Testis (tissue), 3 donors: ENCODE measurements around the gene GLRX3. TPM values are rescaled to one million over a fixed set of nuclear protein-coding genes. Genes with fewer than 3 reads are reported as not detected.

Source experiments
- DNase-seq: peaks from one replicate; pipeline ENCODE4 v3.0.0-alpha.2; 2019
- H3K27ac ChIP-seq, 2 donors: fragments of 200-600 bp; sonication (generic); one replicate each; pipeline ENCODE4 v1.5.1; 2019
- H3K27me3 ChIP-seq: fragments of 200-600 bp; sonication (generic); one replicate; pipeline ENCODE4 v1.5.1; 2019
- H3K36me3 ChIP-seq: fragments of 200-600 bp; sonication (generic); one replicate; pipeline ENCODE4 v1.5.1; 2017; ENCODE audit warnings: low read depth; ENCODE audit errors: missing control alignments
- H3K4me1 ChIP-seq: fragments of 200-600 bp; sonication (generic); one replicate; pipeline ENCODE4 v1.5.1; 2019
- H3K4me3 ChIP-seq, 2 donors: fragments of 200-600 bp; sonication (generic); one replicate each; pipeline ENCODE4 v1.5.1; 2017 to 2019
- H3K9me3 ChIP-seq: fragments of 200-600 bp; sonication (generic); one replicate; pipeline ENCODE4 v1.5.1; 2017
- CTCF ChIP-seq, 3 experiments: fragments of 450-650 bp in 2 of 3; fragments of 200-600 bp in 1 of 3; sonication (generic) in 1 of 3; IDR thresholded peaks; one replicate each; pipeline ENCODE4 v1.5.1; 2016 to 2019; ENCODE audit warnings: antibody characterized with exemption in 3 of 3, mild to moderate bottlenecking in 2 of 3, moderate library complexity in 1 of 3
- POLR2A ChIP-seq: fragments of 450-650 bp; IDR thresholded peaks from one replicate; pipeline ENCODE4 v1.6.1; 2017; ENCODE audit warnings: antibody characterized with exemption, mild to moderate bottlenecking, moderate library complexity
- WGBS, 2 donors: methylation state at CpG; one replicate each; pipeline ENCODE4 v1.1.5; 2018; 5-methylcytosine and 5-hydroxymethylcytosine counted together
- intact Hi-C: fragments of 100-400 bp; cut with DNase I; formaldehyde crosslinking; loops from one replicate; pipeline ENCODE4 v1.15.1; 2023; ENCODE audit warnings: low total_unique reads
- polyA plus RNA-seq: library from polyadenylated mRNA; stranded (reverse); fragments of 350-450 nt; fragmentation: Illumina TruSeq; extraction: RNeasy Lipid Tissue Mini Kit (QIAGEN cat#74804); gene quantifications from one replicate; pipeline ENCODE4 v1.2.3, GENCODE V29; 2014; ENCODE audit warnings: low read depth, low replicate concordance; ENCODE audit not compliant: insufficient read depth
- total RNA-seq, 2 donors: library from RNA; depleted of rRNA; stranded (reverse); fragments of >200 nt; gene quantifications; one replicate each; pipeline ENCODE4 v1.2.3, GENCODE V29; 2016

Gene GLRX3
- total and polyA plus RNA-seq, 3 donors from 2014 or later: 60.8 to 141 (median 63.5) TPM

GRCh38 chr10:130218936-130219335, 82.7 kb downstream of the GLRX3 start:
- no peaks in the 10 kb centered on the region for H3K9me3 ChIP-seq
- no peaks in the 10 kb centered on the region for H3K36me3 ChIP-seq

GRCh38 chr10:130220251-130221185, 84.3 kb downstream of the GLRX3 start:
- intact Hi-C loops: no loop called here

More at GRCh38 chr10:130218936-130219335, 82.7 kb downstream of the GLRX3 start:
- H3K4me3 ChIP-seq: no peak overlapping the region
- no peak for DNase-seq
- H3K27ac ChIP-seq: no peak overlapping the region
- WGBS, 2 donors: 89 to 92% methylated on average over 8 to 9 of the region's 9 CpGs
- H3K27me3 ChIP-seq: no peaks in the 10 kb centered on the region
- no peaks in the 10 kb centered on the region for H3K4me1 ChIP-seq
- intact Hi-C loops: no loop called here
- TF ChIP-seq CTCF (IDR thresholded peaks at IDR 0.05) (no peak), POLR2A (no peak)

GRCh38 chr10:130221456-130222375, 85.5 kb downstream of the GLRX3 start:
- Histone ChIP-seq H3K4me1 (no peaks in the 10 kb centered on the region), H3K36me3 (no peaks in the 10 kb centered on the region), H3K27ac (no peak overlapping the region), H3K4me3 (no peak overlapping the region), H3K27me3 (no peaks in the 10 kb centered on the region), H3K9me3 (no peaks in the 10 kb centered on the region)
- 58 to 61% methylated on average over 15 of the region's 15 CpGs for WGBS, 2 donors
- DNase-seq: no peak
- no peak for TF ChIP-seq CTCF (IDR thresholded peaks at IDR 0.05)
- intact Hi-C loops: no loop called here

More at GRCh38 chr10:130220251-130221185, 84.3 kb downstream of the GLRX3 start:
- H3K9me3 ChIP-seq: no peaks in the 10 kb centered on the region
- TF ChIP-seq POLR2A: no peak
- TF ChIP-seq CTCF (IDR thresholded peaks at IDR 0.05): no peak
- H3K27me3 ChIP-seq: no peaks in the 10 kb centered on the region
- no peaks in the 10 kb centered on the region for H3K36me3 ChIP-seq
- no peak for DNase-seq
- WGBS, 2 donors: 88 to 89% methylated on average over 16 to 19 of the region's 19 CpGs
- no peak overlapping the region for H3K4me3 ChIP-seq
- H3K4me1 ChIP-seq: no peaks in the 10 kb centered on the region
- no peak overlapping the region for H3K27ac ChIP-seq

GRCh38 chr10:130222381-130222780, 86.2 kb downstream of the GLRX3 start:
- 72 to 81% methylated on average over 8 of the region's 8 CpGs for WGBS, 2 donors
- intact Hi-C loops: no loop called here
- no peak overlapping the region for H3K27ac ChIP-seq
- no peak overlapping the region for H3K4me3 ChIP-seq
- no peaks in the 10 kb centered on the region for H3K4me1 ChIP-seq
- DNase-seq: no peak
- no peaks in the 10 kb centered on the region for H3K27me3 ChIP-seq
- H3K9me3 ChIP-seq: no peaks in the 10 kb centered on the region
- TF ChIP-seq POLR2A: no peak
- no peak for TF ChIP-seq CTCF (IDR thresholded peaks at IDR 0.05)
- no peaks in the 10 kb centered on the region for H3K36me3 ChIP-seq
